NT2/D1 (cell line): ENCODE results near the gene RNU6-8.
A peak's percentile ranks its signal among the peaks of the same experiment; 100 is the strongest.

Experiments used
- DNase-seq: peaks from one replicate; pipeline ENCODE4 v3.0.0-alpha.2; 2011; ENCODE audit warnings: low read depth, low spot score
- H3K27me3 ChIP-seq: 2 replicates; pipeline ENCODE4 v1.6.0; 2011; ENCODE audit warnings: mild to moderate bottlenecking; ENCODE audit not compliant: insufficient read length, insufficient read depth
- H3K36me3 ChIP-seq: 2 replicates; pipeline ENCODE4 v1.6.1; 2011; ENCODE audit warnings: mild to moderate bottlenecking, low read length, mixed read lengths; ENCODE audit not compliant: insufficient read depth, insufficient read length
- H3K4me1 ChIP-seq: 2 replicates; pipeline ENCODE4 v1.5.1; 2011; ENCODE audit not compliant: insufficient read depth, insufficient read length
- H3K4me3 ChIP-seq: 2 replicates; pipeline ENCODE4 v1.5.1; 2011; ENCODE audit warnings: low read depth; ENCODE audit not compliant: insufficient read length
- H3K9ac ChIP-seq: 2 replicates; pipeline ENCODE4 v1.6.0; 2011; ENCODE audit warnings: low read depth; ENCODE audit not compliant: insufficient read length
- H3K9me3 ChIP-seq: 2 replicates; pipeline ENCODE4 v1.5.1; 2011; ENCODE audit warnings: mild to moderate bottlenecking, low read length; ENCODE audit not compliant: insufficient read depth
- SUZ12 ChIP-seq: IDR thresholded peaks from 2 replicates; pipeline ENCODE4 v1.6.1; 2011; ENCODE audit not compliant: insufficient read length, insufficient read depth; ENCODE audit errors: extremely low read depth
- YY1 ChIP-seq: IDR thresholded peaks from 2 replicates; pipeline ENCODE4 v1.6.1; 2011; ENCODE audit not compliant: insufficient read length, insufficient read depth
- ZNF274 ChIP-seq: IDR thresholded peaks from 2 replicates; pipeline ENCODE4 v1.6.1; 2011; ENCODE audit warnings: mild to moderate bottlenecking, low read depth, low read length

RNU6-8 gene

GRCh38 chr14:32202998-32203882, at the start of gene RNU6-8:
TSS of gene RNU6-8 (minus strand) at chr14:32203269.
- peaks cover 25% of the 10 kb centered on the region for H3K27me3 ChIP-seq
- peak within 1 kb of the TSS; percentile 85 for H3K4me3 ChIP-seq
- H3K9ac ChIP-seq = peak within 1 kb of the TSS; percentile 80
- H3K36me3 ChIP-seq = no peaks in the 10 kb centered on the region
- DNase-seq = peak; percentile 69
- H3K9me3 ChIP-seq = no peaks in the 10 kb centered on the region
- H3K4me1 ChIP-seq = no peaks in the 10 kb centered on the region
- TF ChIP-seq ZNF274 (no peak), YY1 (no peak), SUZ12 (no peak)

GRCh38 chr14:32252030-32252670, 49.1 kb upstream of the RNU6-8 start:
- TF ChIP-seq YY1 (no peak), ZNF274 (no peak), SUZ12 (no peak)
- Histone ChIP-seq H3K4me3 (no peak overlapping the region), H3K9me3 (no peaks in the 10 kb centered on the region), H3K27me3 (no peaks in the 10 kb centered on the region), H3K36me3 (no peaks in the 10 kb centered on the region), H3K9ac (no peak overlapping the region), H3K4me1 (no peaks in the 10 kb centered on the region)
- DNase-seq = peak; percentile 25

GRCh38 chr14:32251530-32251929, 48.5 kb upstream of the RNU6-8 start:
- no peaks in the 10 kb centered on the region for H3K9me3 ChIP-seq

GRCh38 chr14:32250681-32251080, 47.6 kb upstream of the RNU6-8 start:
- Histone ChIP-seq H3K9me3 (no peaks in the 10 kb centered on the region), H3K4me1 (no peaks in the 10 kb centered on the region), H3K27me3 (no peaks in the 10 kb centered on the region), H3K4me3 (no peak overlapping the region), H3K36me3 (no peaks in the 10 kb centered on the region), H3K9ac (no peak overlapping the region)
- TF ChIP-seq ZNF274 = no peak
- no peak for TF ChIP-seq YY1
- no peak for TF ChIP-seq SUZ12
- no peak for DNase-seq

More at GRCh38 chr14:32251530-32251929, 48.5 kb upstream of the RNU6-8 start:
- Histone ChIP-seq H3K9ac (no peak overlapping the region), H3K27me3 (no peaks in the 10 kb centered on the region), H3K36me3 (no peaks in the 10 kb centered on the region), H3K4me3 (no peak overlapping the region), H3K4me1 (no peaks in the 10 kb centered on the region)
- no peak for DNase-seq
- TF ChIP-seq ZNF274 = no peak

GRCh38 chr14:32249780-32250179, 46.7 kb upstream of the RNU6-8 start:
- H3K27me3 ChIP-seq = no peaks in the 10 kb centered on the region
- no peak overlapping the region for H3K9ac ChIP-seq
- H3K9me3 ChIP-seq = no peaks in the 10 kb centered on the region
- H3K4me3 ChIP-seq = no peak overlapping the region
- TF ChIP-seq SUZ12 (no peak), ZNF274 (no peak), YY1 (no peak)
- no peaks in the 10 kb centered on the region for H3K36me3 ChIP-seq
- no peak for DNase-seq
- no peaks in the 10 kb centered on the region for H3K4me1 ChIP-seq

- no peaks in the 10 kb centered on the region for H3K4me1 ChIP-seq
- DNase-seq = no peak
- H3K27me3 ChIP-seq = no peaks in the 10 kb centered on the region
- H3K9me3 ChIP-seq = no peaks in the 10 kb centered on the region
- no peak overlapping the region for H3K4me3 ChIP-seq
- TF ChIP-seq SUZ12 (no peak), ZNF274 (no peak), YY1 (no peak)
- no peak overlapping the region for H3K9ac ChIP-seq
- H3K36me3 ChIP-seq = no peaks in the 10 kb centered on the region
Measured at GRCh38 chr14:32249371-32249770, 46.3 kb upstream of the RNU6-8 start.

- Histone ChIP-seq H3K27me3 (no peaks in the 10 kb centered on the region), H3K9me3 (no peaks in the 10 kb centered on the region), H3K9ac (no peak overlapping the region), H3K4me3 (no peak overlapping the region), H3K36me3 (no peaks in the 10 kb centered on the region), H3K4me1 (no peaks in the 10 kb centered on the region)
- DNase-seq = no peak
- TF ChIP-seq ZNF274 (no peak), SUZ12 (no peak), YY1 (no peak)
Measured at GRCh38 chr14:32246751-32247150, 43.7 kb upstream of the RNU6-8 start.
